ENCODE results near the gene DPT. TPM values are rescaled to one million over a fixed set of nuclear protein-coding genes. Genes with fewer than 3 reads are reported as not detected.

The DPT gene
- total RNA-seq, 1 experiment from 2014 or later = not detected

DNA sequence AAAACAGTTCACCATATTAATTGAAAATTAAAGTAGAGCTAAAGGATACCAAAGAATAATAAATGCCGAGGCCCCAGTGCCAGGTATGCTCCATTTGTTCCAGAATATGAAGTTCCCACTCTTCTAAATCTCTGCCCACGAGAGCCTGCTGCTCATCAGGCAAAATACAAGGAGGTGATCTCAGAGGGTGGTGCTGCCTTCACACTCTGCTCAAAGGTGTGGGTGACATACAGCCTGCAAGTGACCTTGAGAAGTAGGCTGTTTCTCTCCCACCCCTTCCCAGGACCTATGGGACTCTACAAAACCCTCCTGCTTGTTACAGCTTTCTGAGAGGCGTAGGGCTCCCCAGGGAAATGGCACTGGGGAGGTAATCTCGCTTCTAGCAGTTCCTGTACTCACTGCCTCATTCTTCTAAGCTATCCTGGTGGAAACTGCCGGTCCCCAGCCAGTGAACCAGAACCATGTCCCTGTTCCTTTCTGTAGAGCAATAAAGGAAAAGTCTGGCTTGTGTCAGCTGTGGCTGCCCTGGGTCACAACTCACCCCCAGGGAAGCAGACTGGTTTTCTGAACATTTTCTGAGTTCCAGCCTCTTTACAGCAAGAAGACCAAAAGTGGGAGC is 26.9 kb upstream of the DPT start:
- H3K9me3 ChIP-seq (ENCODE audit: control insufficient read depth in 1 of 2, insufficient read depth in 1 of 2, low read depth in 1 of 2, low read length in 2 of 2) = no peaks in the 10 kb centered on the region
- DNase-seq (ENCODE audit: low read depth, low spot score) = no peak
- H3K4me1 ChIP-seq (ENCODE audit: control insufficient read depth in 1 of 2, insufficient read depth in 2 of 2, low read length in 2 of 2) = peaks cover 0 to 7% of the 10 kb centered on the region in 2 experiments; a peak in 3 of 4 replicates
- ATAC-seq = no peak
- no peak overlapping the region for H3K9ac ChIP-seq (ENCODE audit: low read length)
- H2AFZ ChIP-seq (ENCODE audit: low read depth, low read length, poor library complexity, severe bottlenecking) = no peak overlapping the region
- no peaks in the 10 kb centered on the region for H3K27me3 ChIP-seq (ENCODE audit: insufficient read depth, low read length)
- TF ChIP-seq, protein P1, sequence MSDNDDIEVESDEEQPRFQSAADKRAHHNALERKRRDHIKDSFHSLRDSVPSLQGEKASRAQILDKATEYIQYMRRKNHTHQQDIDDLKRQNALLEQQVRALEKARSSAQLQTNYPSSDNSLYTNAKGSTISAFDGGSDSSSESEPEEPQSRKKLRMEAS (IDR thresholded peaks at IDR 0.05) = no peak
- TF ChIP-seq, protein P2, sequence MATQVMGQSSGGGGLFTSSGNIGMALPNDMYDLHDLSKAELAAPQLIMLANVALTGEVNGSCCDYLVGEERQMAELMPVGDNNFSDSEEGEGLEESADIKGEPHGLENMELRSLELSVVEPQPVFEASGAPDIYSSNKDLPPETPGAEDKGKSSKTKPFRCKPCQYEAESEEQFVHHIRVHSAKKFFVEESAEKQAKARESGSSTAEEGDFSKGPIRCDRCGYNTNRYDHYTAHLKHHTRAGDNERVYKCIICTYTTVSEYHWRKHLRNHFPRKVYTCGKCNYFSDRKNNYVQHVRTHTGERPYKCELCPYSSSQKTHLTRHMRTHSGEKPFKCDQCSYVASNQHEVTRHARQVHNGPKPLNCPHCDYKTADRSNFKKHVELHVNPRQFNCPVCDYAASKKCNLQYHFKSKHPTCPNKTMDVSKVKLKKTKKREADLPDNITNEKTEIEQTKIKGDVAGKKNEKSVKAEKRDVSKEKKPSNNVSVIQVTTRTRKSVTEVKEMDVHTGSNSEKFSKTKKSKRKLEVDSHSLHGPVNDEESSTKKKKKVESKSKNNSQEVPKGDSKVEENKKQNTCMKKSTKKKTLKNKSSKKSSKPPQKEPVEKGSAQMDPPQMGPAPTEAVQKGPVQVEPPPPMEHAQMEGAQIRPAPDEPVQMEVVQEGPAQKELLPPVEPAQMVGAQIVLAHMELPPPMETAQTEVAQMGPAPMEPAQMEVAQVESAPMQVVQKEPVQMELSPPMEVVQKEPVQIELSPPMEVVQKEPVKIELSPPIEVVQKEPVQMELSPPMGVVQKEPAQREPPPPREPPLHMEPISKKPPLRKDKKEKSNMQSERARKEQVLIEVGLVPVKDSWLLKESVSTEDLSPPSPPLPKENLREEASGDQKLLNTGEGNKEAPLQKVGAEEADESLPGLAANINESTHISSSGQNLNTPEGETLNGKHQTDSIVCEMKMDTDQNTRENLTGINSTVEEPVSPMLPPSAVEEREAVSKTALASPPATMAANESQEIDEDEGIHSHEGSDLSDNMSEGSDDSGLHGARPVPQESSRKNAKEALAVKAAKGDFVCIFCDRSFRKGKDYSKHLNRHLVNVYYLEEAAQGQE (IDR thresholded peaks at IDR 0.05; ENCODE audit: low read depth) = no peak
- no peak for TF ChIP-seq CEBPB (IDR thresholded peaks at IDR 0.05; ENCODE audit: low read depth)
- no peak for TF ChIP-seq ATF3 (IDR thresholded peaks at IDR 0.05)
- TF ChIP-seq EZH2phosphoT487 (IDR thresholded peaks at IDR 0.05; ENCODE audit: borderline replicate concordance) = no peak
- TF ChIP-seq RAD21 (IDR thresholded peaks at IDR 0.05; ENCODE audit: low read depth) = no peak
- no peak for TF ChIP-seq TCF7L2 (IDR thresholded peaks at IDR 0.05; ENCODE audit: borderline replicate concordance, extremely low read depth, insufficient read depth, insufficient read length)
- ChIA-PET CTCF (no interaction called here), POLR2A (no interaction called here), RAD21 (ENCODE audit: low non-redundant PET in 1 of 2, low total read pairs in 2 of 2, uncharacterized antibody in 2 of 2, unreplicated experiment in 2 of 2) (no interaction called here)
- H3K4me2 ChIP-seq (ENCODE audit: low read length) = no peak overlapping the region
- H3K9me2 ChIP-seq (ENCODE audit: insufficient read depth) = no peaks in the 10 kb centered on the region
- BruUV-seq (replicated peaks) = no TSS peak
- no peaks in the 10 kb centered on the region for H3K79me2 ChIP-seq (ENCODE audit: insufficient read depth, low read length)
- H3K36me3 ChIP-seq (ENCODE audit: control insufficient read depth in 1 of 2, insufficient read depth in 2 of 2, low read length in 2 of 2) = no peaks in the 10 kb centered on the region
- no peak overlapping the region for H3K4me3 ChIP-seq (replicated peaks in 1 of 2; ENCODE audit: low read depth in 1 of 2, low read length in 2 of 2)
- intact Hi-C loops (cut with micrococcal nuclease) = no loop called here
- no peak overlapping the region for H3K27ac ChIP-seq (ENCODE audit: low read depth, low read length)
- no peaks in the 10 kb centered on the region for H4K20me1 ChIP-seq (ENCODE audit: insufficient read depth)

Data from HCT116 (cell line).